ENCODE data around the gene PDE8A.

The PDE8A gene

GRCh38 chr15:85097250-85097649 is 115.6 kb downstream of the PDE8A start:
- no peak for DNase-seq

GRCh38 chr15:85097725-85098124 is 116.1 kb downstream of the PDE8A start:
- no peak for DNase-seq

- DNase-seq = no peak
These were observed 117.6 kb downstream of the PDE8A start for GRCh38 chr15:85099195-85099803.

GRCh38 chr15:85100186-85100937 is 118.7 kb downstream of the PDE8A start:
- DNase-seq = no peak

GRCh38 chr15:85104584-85104983 is 122.9 kb downstream of the PDE8A start:
- no peak for DNase-seq

- DNase-seq = no peak
These were observed 126.5 kb downstream of the PDE8A start for GRCh38 chr15:85108136-85108535.

- DNase-seq = no peak
These were observed 127.7 kb downstream of the PDE8A start for GRCh38 chr15:85109333-85109732.

GRCh38 chr15:85112997-85113396 is 131.3 kb downstream of the PDE8A start:
- no peak for DNase-seq

- DNase-seq = no peak
These were observed 133.2 kb downstream of the PDE8A start for GRCh38 chr15:85114886-85115285.

- DNase-seq = no peak
These were observed 134.4 kb downstream of the PDE8A start for GRCh38 chr15:85116066-85116465.

- no peak for DNase-seq
These were observed 134.8 kb downstream of the PDE8A start for GRCh38 chr15:85116494-85116893.

- DNase-seq = no peak
These were observed 135.4 kb downstream of the PDE8A start for GRCh38 chr15:85116925-85117646.

- no peak for DNase-seq
These were observed 136.5 kb downstream of the PDE8A start for GRCh38 chr15:85118173-85118572.

- DNase-seq = no peak
These were observed 136.9 kb downstream of the PDE8A start for GRCh38 chr15:85118581-85118980.

- no peak for DNase-seq
These were observed 138.9 kb downstream of the PDE8A start for GRCh38 chr15:85120351-85121113.

- no peak for DNase-seq
These were observed 142.5 kb downstream of the PDE8A start for GRCh38 chr15:85124173-85124572.

GRCh38 chr15:85125056-85125661 is 143.5 kb downstream of the PDE8A start:
- DNase-seq = no peak

GRCh38 chr15:85128621-85129020 is 147.0 kb downstream of the PDE8A start:
- DNase-seq = no peak

- no peak for DNase-seq
These were observed 148.2 kb downstream of the PDE8A start for GRCh38 chr15:85129881-85130280.

- no peak for DNase-seq
These were observed 150.3 kb downstream of the PDE8A start for GRCh38 chr15:85131915-85132314.

GRCh38 chr15:85133709-85134108 is 152.1 kb downstream of the PDE8A start:
- no peak for DNase-seq

- DNase-seq = no peak
These were observed 156.0 kb downstream of the PDE8A start for GRCh38 chr15:85137489-85138168.
